ENCODE measurements around the gene PTAR1.

The PTAR1 gene

DNA sequence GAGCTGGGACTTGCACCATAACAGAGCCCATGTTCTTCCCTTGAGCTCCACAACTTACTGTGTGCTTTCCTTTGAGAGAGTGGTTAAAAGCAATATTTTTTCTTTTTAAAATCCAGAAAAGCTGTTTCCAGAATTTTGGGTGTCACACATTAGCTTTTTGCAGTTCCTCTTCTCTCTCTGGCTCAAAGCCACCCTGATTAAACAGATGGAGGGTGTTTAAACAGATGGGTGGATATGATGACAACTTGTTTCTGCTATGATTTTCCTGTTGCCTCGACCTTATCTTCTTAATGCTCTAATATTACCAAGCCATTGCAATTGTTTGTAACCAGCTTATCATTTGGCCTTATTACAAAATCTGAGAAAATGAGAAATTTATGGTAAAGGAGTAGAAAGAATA is 37.9 kb upstream of the PTAR1 start (continued):
- TF ChIP-seq, protein P1, sequence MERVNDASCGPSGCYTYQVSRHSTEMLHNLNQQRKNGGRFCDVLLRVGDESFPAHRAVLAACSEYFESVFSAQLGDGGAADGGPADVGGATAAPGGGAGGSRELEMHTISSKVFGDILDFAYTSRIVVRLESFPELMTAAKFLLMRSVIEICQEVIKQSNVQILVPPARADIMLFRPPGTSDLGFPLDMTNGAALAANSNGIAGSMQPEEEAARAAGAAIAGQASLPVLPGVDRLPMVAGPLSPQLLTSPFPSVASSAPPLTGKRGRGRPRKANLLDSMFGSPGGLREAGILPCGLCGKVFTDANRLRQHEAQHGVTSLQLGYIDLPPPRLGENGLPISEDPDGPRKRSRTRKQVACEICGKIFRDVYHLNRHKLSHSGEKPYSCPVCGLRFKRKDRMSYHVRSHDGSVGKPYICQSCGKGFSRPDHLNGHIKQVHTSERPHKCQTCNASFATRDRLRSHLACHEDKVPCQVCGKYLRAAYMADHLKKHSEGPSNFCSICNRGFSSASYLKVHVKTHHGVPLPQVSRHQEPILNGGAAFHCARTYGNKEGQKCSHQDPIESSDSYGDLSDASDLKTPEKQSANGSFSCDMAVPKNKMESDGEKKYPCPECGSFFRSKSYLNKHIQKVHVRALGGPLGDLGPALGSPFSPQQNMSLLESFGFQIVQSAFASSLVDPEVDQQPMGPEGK (CRISPR knock-in tag; IDR thresholded peaks at IDR 0.05; ENCODE audit: borderline replicate concordance), result no peak
- no peak for TF ChIP-seq SNAI2 (CRISPR knock-in tag; IDR thresholded peaks at IDR 0.05)
- TF ChIP-seq GLIS3 (CRISPR knock-in tag; IDR thresholded peaks at IDR 0.05), result no peak
- no peak for TF ChIP-seq PPARA (CRISPR knock-in tag; IDR thresholded peaks at IDR 0.05; ENCODE audit: borderline replicate concordance)
- no peak for TF ChIP-seq CSDC2 (CRISPR knock-in tag; IDR thresholded peaks at IDR 0.05)
- no peak for TF ChIP-seq ZC3H10 (CRISPR knock-in tag; IDR thresholded peaks at IDR 0.05)
- no peak for TF ChIP-seq OSR1 (CRISPR knock-in tag; IDR thresholded peaks at IDR 0.05)

DNA sequence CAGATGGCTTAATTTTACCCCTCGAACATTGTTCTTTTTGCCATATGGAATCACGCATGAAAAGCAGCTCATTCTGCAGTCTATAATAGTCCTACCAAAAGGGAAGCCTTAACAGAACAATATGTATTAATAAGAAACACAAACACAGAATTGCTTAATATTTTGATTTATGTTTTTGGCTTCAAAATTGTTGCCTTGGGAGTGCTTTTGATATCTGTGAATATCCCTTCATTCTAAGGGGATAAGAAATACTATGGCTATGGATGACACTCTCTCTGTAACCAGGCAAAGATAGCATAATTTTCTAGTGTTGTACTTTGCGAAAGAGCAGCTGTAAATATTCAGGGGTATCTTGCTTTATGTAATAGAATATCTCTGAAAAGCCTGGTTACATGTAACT is 34.5 kb upstream of the PTAR1 start:
- ATAC-seq, result no peak

More for the DNA sequence above, 34.5 kb upstream of the PTAR1 start:
- TF ChIP-seq TOX (CRISPR knock-in tag; IDR thresholded peaks at IDR 0.05; ENCODE audit: borderline replicate concordance), result no peak
- TF ChIP-seq, protein P2, sequence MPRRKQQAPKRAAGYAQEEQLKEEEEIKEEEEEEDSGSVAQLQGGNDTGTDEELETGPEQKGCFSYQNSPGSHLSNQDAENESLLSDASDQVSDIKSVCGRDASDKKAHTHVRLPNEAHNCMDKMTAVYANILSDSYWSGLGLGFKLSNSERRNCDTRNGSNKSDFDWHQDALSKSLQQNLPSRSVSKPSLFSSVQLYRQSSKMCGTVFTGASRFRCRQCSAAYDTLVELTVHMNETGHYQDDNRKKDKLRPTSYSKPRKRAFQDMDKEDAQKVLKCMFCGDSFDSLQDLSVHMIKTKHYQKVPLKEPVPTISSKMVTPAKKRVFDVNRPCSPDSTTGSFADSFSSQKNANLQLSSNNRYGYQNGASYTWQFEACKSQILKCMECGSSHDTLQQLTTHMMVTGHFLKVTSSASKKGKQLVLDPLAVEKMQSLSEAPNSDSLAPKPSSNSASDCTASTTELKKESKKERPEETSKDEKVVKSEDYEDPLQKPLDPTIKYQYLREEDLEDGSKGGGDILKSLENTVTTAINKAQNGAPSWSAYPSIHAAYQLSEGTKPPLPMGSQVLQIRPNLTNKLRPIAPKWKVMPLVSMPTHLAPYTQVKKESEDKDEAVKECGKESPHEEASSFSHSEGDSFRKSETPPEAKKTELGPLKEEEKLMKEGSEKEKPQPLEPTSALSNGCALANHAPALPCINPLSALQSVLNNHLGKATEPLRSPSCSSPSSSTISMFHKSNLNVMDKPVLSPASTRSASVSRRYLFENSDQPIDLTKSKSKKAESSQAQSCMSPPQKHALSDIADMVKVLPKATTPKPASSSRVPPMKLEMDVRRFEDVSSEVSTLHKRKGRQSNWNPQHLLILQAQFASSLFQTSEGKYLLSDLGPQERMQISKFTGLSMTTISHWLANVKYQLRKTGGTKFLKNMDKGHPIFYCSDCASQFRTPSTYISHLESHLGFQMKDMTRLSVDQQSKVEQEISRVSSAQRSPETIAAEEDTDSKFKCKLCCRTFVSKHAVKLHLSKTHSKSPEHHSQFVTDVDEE (CRISPR knock-in tag; IDR thresholded peaks at IDR 0.05), result no peak
- no peak for TF ChIP-seq ISL1 (CRISPR knock-in tag; IDR thresholded peaks at IDR 0.05)
- TF ChIP-seq SNAI2 (CRISPR knock-in tag; IDR thresholded peaks at IDR 0.05), result no peak
- TF ChIP-seq ZFP3 (CRISPR knock-in tag; IDR thresholded peaks at IDR 0.05), result no peak
- TF ChIP-seq, protein P1 (CRISPR knock-in tag; IDR thresholded peaks at IDR 0.05; ENCODE audit: borderline replicate concordance), result no peak
- no peak for TF ChIP-seq ZFP30 (CRISPR knock-in tag; IDR thresholded peaks at IDR 0.05)
- no peak for TF ChIP-seq RARB (CRISPR knock-in tag; IDR thresholded peaks at IDR 0.05)
- TF ChIP-seq, protein P3, sequence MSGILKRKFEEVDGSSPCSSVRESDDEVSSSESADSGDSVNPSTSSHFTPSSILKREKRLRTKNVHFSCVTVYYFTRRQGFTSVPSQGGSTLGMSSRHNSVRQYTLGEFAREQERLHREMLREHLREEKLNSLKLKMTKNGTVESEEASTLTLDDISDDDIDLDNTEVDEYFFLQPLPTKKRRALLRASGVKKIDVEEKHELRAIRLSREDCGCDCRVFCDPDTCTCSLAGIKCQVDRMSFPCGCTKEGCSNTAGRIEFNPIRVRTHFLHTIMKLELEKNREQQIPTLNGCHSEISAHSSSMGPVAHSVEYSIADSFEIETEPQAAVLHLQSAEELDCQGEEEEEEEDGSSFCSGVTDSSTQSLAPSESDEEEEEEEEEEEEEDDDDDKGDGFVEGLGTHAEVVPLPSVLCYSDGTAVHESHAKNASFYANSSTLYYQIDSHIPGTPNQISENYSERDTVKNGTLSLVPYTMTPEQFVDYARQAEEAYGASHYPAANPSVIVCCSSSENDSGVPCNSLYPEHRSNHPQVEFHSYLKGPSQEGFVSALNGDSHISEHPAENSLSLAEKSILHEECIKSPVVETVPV (CRISPR knock-in tag; IDR thresholded peaks at IDR 0.05), result no peak
- no peak for TF ChIP-seq TCF4 (CRISPR knock-in tag; IDR thresholded peaks at IDR 0.05; ENCODE audit: borderline replicate concordance)
- no peak for TF ChIP-seq GLIS3 (CRISPR knock-in tag; IDR thresholded peaks at IDR 0.05)
- TF ChIP-seq, protein P4, sequence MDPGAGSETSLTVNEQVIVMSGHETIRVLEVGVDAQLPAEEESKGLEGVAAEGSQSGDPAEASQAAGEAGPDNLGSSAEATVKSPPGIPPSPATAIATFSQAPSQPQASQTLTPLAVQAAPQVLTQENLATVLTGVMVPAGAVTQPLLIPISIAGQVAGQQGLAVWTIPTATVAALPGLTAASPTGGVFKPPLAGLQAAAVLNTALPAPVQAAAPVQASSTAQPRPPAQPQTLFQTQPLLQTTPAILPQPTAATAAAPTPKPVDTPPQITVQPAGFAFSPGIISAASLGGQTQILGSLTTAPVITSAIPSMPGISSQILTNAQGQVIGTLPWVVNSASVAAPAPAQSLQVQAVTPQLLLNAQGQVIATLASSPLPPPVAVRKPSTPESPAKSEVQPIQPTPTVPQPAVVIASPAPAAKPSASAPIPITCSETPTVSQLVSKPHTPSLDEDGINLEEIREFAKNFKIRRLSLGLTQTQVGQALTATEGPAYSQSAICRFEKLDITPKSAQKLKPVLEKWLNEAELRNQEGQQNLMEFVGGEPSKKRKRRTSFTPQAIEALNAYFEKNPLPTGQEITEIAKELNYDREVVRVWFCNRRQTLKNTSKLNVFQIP (CRISPR knock-in tag; IDR thresholded peaks at IDR 0.05; ENCODE audit: borderline replicate concordance, low read depth), result no peak
- TF ChIP-seq CSDC2 (CRISPR knock-in tag; IDR thresholded peaks at IDR 0.05), result no peak
- no peak for TF ChIP-seq PPARA (CRISPR knock-in tag; IDR thresholded peaks at IDR 0.05; ENCODE audit: borderline replicate concordance)
- no peak for TF ChIP-seq OSR1 (CRISPR knock-in tag; IDR thresholded peaks at IDR 0.05)
- TF ChIP-seq, protein P5, sequence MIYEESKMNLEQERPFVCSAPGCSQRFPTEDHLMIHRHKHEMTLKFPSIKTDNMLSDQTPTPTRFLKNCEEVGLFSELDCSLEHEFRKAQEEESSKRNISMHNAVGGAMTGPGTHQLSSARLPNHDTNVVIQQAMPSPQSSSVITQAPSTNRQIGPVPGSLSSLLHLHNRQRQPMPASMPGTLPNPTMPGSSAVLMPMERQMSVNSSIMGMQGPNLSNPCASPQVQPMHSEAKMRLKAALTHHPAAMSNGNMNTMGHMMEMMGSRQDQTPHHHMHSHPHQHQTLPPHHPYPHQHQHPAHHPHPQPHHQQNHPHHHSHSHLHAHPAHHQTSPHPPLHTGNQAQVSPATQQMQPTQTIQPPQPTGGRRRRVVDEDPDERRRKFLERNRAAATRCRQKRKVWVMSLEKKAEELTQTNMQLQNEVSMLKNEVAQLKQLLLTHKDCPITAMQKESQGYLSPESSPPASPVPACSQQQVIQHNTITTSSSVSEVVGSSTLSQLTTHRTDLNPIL (CRISPR knock-in tag; IDR thresholded peaks at IDR 0.05; ENCODE audit: low read depth), result no peak
- TF ChIP-seq ZNF8 (CRISPR knock-in tag; IDR thresholded peaks at IDR 0.05), result no peak

Data from SK-N-SH treated with all-trans-retinoic acid at 6 μM for 48 hours (cell line).